ENCODE results near the gene RXFP1.

RXFP1 gene

DNA sequence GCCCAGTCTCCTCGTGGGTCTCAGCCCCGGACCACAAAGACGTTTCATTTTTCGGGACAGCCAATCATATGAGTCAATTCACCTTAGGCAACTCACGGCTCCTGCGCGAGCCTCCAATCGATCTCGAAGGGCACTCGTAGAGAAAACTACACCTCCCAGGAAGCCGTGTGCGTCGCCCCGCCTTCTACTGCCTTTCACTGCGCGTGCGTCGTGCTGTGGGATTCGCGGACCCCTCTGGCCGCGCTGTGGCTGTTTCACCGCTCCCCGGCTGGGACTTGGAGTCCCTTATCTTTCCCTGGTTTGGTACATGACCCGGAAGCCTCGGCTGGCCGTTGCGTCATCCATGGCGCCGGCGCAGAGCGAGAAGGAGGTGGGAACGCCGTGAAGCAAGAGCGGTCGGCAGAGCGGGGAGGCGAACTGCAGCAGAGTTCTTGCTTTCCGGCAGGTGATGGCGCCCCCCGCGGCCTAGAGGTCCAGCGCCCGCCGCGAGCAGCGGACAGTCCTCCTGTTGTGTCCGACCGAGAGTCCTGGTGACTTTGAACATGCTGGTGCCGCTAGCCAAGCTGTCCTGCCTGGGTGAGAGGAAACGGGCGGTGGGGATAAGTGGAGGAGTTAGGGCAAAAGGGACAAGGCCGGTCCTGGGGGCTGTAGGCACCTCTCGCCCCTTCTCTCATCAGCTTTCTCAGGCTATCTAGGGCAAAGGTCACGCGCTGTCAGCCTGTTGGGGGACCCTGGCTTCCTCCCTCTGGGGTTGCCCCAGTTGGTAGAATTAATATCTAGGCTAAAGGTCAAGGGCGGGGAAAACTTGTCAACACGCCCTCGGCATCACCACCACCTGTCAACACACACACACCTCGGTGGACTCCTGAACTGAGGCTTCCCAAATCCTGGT, 150.5 kb downstream of the RXFP1 start, which contains the start of gene ETFDH:
Gene ETFDH, plus strand, starts transcription at position 382 of the 892 bp plus-strand sequence. Its CDS starts 161 bp downstream, at position 543.
- Histone ChIP-seq H3K27ac (ENCODE audit: insufficient read depth in 1 of 2, low read depth in 1 of 2, low read length in 2 of 2, poor library complexity in 1 of 2, severe bottlenecking in 2 of 2) (peak within 1 kb of the TSS; percentile 85 to 95), H3K9me3 (ENCODE audit: control extremely low read depth in 1 of 5, control insufficient read depth in 4 of 5, insufficient read depth in 2 of 5, low read depth in 1 of 5, low read length in 4 of 5) (no peaks in the 10 kb centered on the region), H3K4me1 (ENCODE audit: control extremely low read depth in 1 of 4, control insufficient read depth in 4 of 4, insufficient read depth in 4 of 4, low read length in 3 of 4) (peaks cover 9 to 21% (median 16%) of the 10 kb centered on the region in 4 experiments), H3K27me3 (replicated peaks in 2 of 5; ENCODE audit: control insufficient read depth in 4 of 5, insufficient read depth in 5 of 5, low read length in 4 of 5) (no peaks in the 10 kb centered on the region), H3K4me3 (ENCODE audit: control insufficient read depth in 1 of 7, extremely low read depth in 1 of 7, insufficient read depth in 4 of 7, low read depth in 2 of 7, low read length in 6 of 7) (peak within 1 kb of the TSS; percentile 83 to 97 (median 92)), H3K36me3 (ENCODE audit: control insufficient read depth in 4 of 4, insufficient read depth in 4 of 4, low read length in 3 of 4) (no peaks in the 10 kb centered on the region)
- CTCF ChIA-PET: interaction anchor here (1.0 to 1.5 kb wide), 2 partner anchors 12 to 418 kb away, joined by 3 to 4 read pairs; no protein-coding TSS in a partner anchor
- WGBS (ENCODE audit: insufficient coverage): under 1% methylated on average over 52 of the region's 60 CpGs
- POLR2A ChIA-PET: no interaction called here
- peak; percentile 100 for DNase-seq

- Histone ChIP-seq H3K4me1 (ENCODE audit: control extremely low read depth in 1 of 4, control insufficient read depth in 4 of 4, insufficient read depth in 4 of 4, low read length in 3 of 4) (peaks cover 9 to 21% (median 16%) of the 10 kb centered on the region in 4 experiments), H3K27ac (ENCODE audit: insufficient read depth in 1 of 2, low read depth in 1 of 2, low read length in 2 of 2, poor library complexity in 1 of 2, severe bottlenecking in 2 of 2) (no peak overlapping the region), H3K4me3 (ENCODE audit: control insufficient read depth in 1 of 7, extremely low read depth in 1 of 7, insufficient read depth in 4 of 7, low read depth in 2 of 7, low read length in 6 of 7) (no peak overlapping the region), H3K36me3 (ENCODE audit: control insufficient read depth in 4 of 4, insufficient read depth in 4 of 4, low read length in 3 of 4) (no peaks in the 10 kb centered on the region), H3K27me3 (replicated peaks in 2 of 5; ENCODE audit: control insufficient read depth in 4 of 5, insufficient read depth in 5 of 5, low read length in 4 of 5) (no peaks in the 10 kb centered on the region), H3K9me3 (ENCODE audit: control extremely low read depth in 1 of 5, control insufficient read depth in 4 of 5, insufficient read depth in 2 of 5, low read depth in 1 of 5, low read length in 4 of 5) (no peaks in the 10 kb centered on the region)
- POLR2A ChIA-PET: no interaction called here
- 100% methylated on average over 1 of the region's 3 CpGs for WGBS (ENCODE audit: insufficient coverage)
- DNase-seq: no peak
- CTCF ChIA-PET: no interaction called here
Measured at GRCh38 chr4:158673633-158674032, 152.0 kb downstream of the RXFP1 start.

DNA sequence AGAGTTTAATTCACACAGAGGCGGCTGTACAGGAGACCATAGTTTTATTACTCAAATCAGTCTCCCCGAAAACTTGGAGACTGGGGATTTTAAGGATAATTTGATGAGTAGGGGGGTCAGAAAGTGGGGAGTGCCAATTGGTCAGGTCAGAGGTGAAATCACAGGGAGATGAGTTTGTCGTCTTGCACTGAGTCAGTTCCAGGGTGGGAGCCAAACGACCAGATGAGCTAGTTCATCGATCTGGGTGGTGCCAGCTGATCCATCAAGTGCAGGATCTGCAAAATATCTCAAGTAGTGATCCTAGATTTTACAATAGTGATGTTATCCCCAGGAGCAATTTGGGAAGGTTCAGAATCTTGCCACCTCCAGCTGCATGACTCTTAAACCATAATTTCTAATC, 154.4 kb downstream of the RXFP1 start:
- H3K36me3 ChIP-seq (ENCODE audit: control insufficient read depth in 4 of 4, insufficient read depth in 4 of 4, low read length in 3 of 4): peaks cover 0 to 4% (median 2%) of the 10 kb centered on the region in 4 experiments
- no peak for DNase-seq
- no peaks in the 10 kb centered on the region for H3K9me3 ChIP-seq (ENCODE audit: control extremely low read depth in 1 of 5, control insufficient read depth in 4 of 5, insufficient read depth in 2 of 5, low read depth in 1 of 5, low read length in 4 of 5)
- H3K4me1 ChIP-seq (ENCODE audit: control extremely low read depth in 1 of 4, control insufficient read depth in 4 of 4, insufficient read depth in 4 of 4, low read length in 3 of 4): peaks cover 0 to 11% (median 8%) of the 10 kb centered on the region in 4 experiments
- POLR2A ChIA-PET: no interaction called here
- 97% methylated on average over 4 of the region's 5 CpGs for WGBS (ENCODE audit: insufficient coverage)
- H3K27me3 ChIP-seq (replicated peaks in 2 of 5; ENCODE audit: control insufficient read depth in 4 of 5, insufficient read depth in 5 of 5, low read length in 4 of 5): no peaks in the 10 kb centered on the region
- no peak overlapping the region for H3K27ac ChIP-seq (ENCODE audit: insufficient read depth in 1 of 2, low read depth in 1 of 2, low read length in 2 of 2, poor library complexity in 1 of 2, severe bottlenecking in 2 of 2)
- CTCF ChIA-PET: no interaction called here
- no peak overlapping the region for H3K4me3 ChIP-seq (ENCODE audit: control insufficient read depth in 1 of 7, extremely low read depth in 1 of 7, insufficient read depth in 4 of 7, low read depth in 2 of 7, low read length in 6 of 7)

DNA sequence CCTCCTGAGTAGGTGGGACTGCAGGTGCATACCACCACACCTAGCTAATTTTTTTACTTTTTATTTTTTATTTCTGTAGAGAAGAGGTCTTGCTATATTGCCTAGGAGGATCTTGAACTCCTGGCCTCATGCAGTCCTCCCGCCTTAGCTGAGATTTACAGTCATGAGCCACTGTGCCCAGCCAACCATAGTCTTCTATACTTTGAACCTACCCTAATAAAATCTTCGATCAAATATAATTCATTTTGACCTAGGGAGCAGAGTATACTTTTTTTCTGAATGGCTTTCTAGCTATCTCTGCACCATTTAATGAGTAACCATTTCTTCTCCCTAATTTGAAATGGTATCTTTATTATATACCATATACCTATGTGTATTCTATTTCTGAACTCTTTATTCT, 157.1 kb downstream of the RXFP1 start:
- DNase-seq: no peak
- Histone ChIP-seq H3K27me3 (replicated peaks in 2 of 5; ENCODE audit: control insufficient read depth in 4 of 5, insufficient read depth in 5 of 5, low read length in 4 of 5) (no peaks in the 10 kb centered on the region), H3K4me1 (ENCODE audit: control extremely low read depth in 1 of 4, control insufficient read depth in 4 of 4, insufficient read depth in 4 of 4, low read length in 3 of 4) (no peaks in the 10 kb centered on the region), H3K4me3 (ENCODE audit: control insufficient read depth in 1 of 7, extremely low read depth in 1 of 7, insufficient read depth in 4 of 7, low read depth in 2 of 7, low read length in 6 of 7) (no peak overlapping the region), H3K36me3 (ENCODE audit: control insufficient read depth in 4 of 4, insufficient read depth in 4 of 4, low read length in 3 of 4) (peaks cover 0 to 6% (median 3%) of the 10 kb centered on the region in 4 experiments), H3K9me3 (ENCODE audit: control extremely low read depth in 1 of 5, control insufficient read depth in 4 of 5, insufficient read depth in 2 of 5, low read depth in 1 of 5, low read length in 4 of 5) (no peaks in the 10 kb centered on the region), H3K27ac (ENCODE audit: insufficient read depth in 1 of 2, low read depth in 1 of 2, low read length in 2 of 2, poor library complexity in 1 of 2, severe bottlenecking in 2 of 2) (no peak overlapping the region)
- 100% methylated on average over 1 of the region's 2 CpGs for WGBS (ENCODE audit: insufficient coverage)
- POLR2A ChIA-PET: no interaction called here
- CTCF ChIA-PET: interaction anchor here (0.9 to 1.4 kb wide), 2 partner anchors 25 to 513 kb away, joined by 3 read pairs; no protein-coding TSS in a partner anchor

DNA sequence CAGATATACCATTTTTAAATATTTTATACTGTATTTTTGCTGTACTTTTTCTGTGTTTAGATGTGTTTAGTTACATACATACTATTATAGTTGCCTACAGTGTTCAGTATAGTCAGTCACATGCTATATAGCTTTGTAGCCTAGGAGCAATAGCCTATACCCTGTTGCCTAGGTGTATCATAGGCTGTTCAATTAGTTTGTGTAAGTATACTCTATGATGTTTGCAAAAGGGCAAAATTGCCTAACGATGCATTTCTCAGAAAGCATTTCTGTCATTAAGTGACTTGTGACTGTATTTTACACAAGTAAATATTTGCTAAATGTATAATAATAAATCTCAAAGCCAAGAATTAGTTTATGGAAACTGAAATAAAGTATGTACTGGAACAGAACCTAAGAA, 159.9 kb downstream of the RXFP1 start:
- ChIA-PET POLR2A (no interaction called here), CTCF (interaction anchor here (2.0 to 2.1 kb wide), 2 partner anchors 10 to 14 kb away, joined by 4 to 6 read pairs; no protein-coding TSS in a partner anchor)
- no peaks in the 10 kb centered on the region for H3K9me3 ChIP-seq (ENCODE audit: control extremely low read depth in 1 of 5, control insufficient read depth in 4 of 5, insufficient read depth in 2 of 5, low read depth in 1 of 5, low read length in 4 of 5)
- no peak overlapping the region for H3K4me3 ChIP-seq (ENCODE audit: control insufficient read depth in 1 of 7, extremely low read depth in 1 of 7, insufficient read depth in 4 of 7, low read depth in 2 of 7, low read length in 6 of 7)
- H3K27me3 ChIP-seq (replicated peaks in 2 of 5; ENCODE audit: control insufficient read depth in 4 of 5, insufficient read depth in 5 of 5, low read length in 4 of 5): no peaks in the 10 kb centered on the region
- no peak overlapping the region for H3K27ac ChIP-seq (ENCODE audit: insufficient read depth in 1 of 2, low read depth in 1 of 2, low read length in 2 of 2, poor library complexity in 1 of 2, severe bottlenecking in 2 of 2)
- H3K4me1 ChIP-seq (ENCODE audit: control extremely low read depth in 1 of 4, control insufficient read depth in 4 of 4, insufficient read depth in 4 of 4, low read length in 3 of 4): no peaks in the 10 kb centered on the region
- H3K36me3 ChIP-seq (ENCODE audit: control insufficient read depth in 4 of 4, insufficient read depth in 4 of 4, low read length in 3 of 4): peaks cover 3 to 9% (median 5%) of the 10 kb centered on the region in 4 experiments
- no CpG with 5 or more reads among the region's 1 CpG for WGBS (ENCODE audit: insufficient coverage)
- no peak for DNase-seq

- 90% methylated on average over 2 of the region's 2 CpGs for WGBS (ENCODE audit: insufficient coverage)
- H3K9me3 ChIP-seq (ENCODE audit: control extremely low read depth in 1 of 5, control insufficient read depth in 4 of 5, insufficient read depth in 2 of 5, low read depth in 1 of 5, low read length in 4 of 5): no peaks in the 10 kb centered on the region
Measured at GRCh38 chr4:158682066-158682465, 160.4 kb downstream of the RXFP1 start.

GRCh38 chr4:158688813-158689212, 167.1 kb downstream of the RXFP1 start:
- no CpG with 5 or more reads among the region's 1 CpG for WGBS (ENCODE audit: insufficient coverage)
- no peak overlapping the region for H3K27ac ChIP-seq (ENCODE audit: insufficient read depth in 1 of 2, low read depth in 1 of 2, low read length in 2 of 2, poor library complexity in 1 of 2, severe bottlenecking in 2 of 2)
- POLR2A ChIA-PET: no interaction called here
- H3K4me1 ChIP-seq (ENCODE audit: control extremely low read depth in 1 of 4, control insufficient read depth in 4 of 4, insufficient read depth in 4 of 4, low read length in 3 of 4): no peaks in the 10 kb centered on the region
- H3K4me3 ChIP-seq (ENCODE audit: control insufficient read depth in 1 of 7, extremely low read depth in 1 of 7, insufficient read depth in 4 of 7, low read depth in 2 of 7, low read length in 6 of 7): no peak overlapping the region
- peaks cover 3 to 7% (median 5%) of the 10 kb centered on the region in 4 experiments for H3K36me3 ChIP-seq (ENCODE audit: control insufficient read depth in 4 of 4, insufficient read depth in 4 of 4, low read length in 3 of 4)
- CTCF ChIA-PET: interaction anchor here (0.8 kb wide), 1 partner anchor 8 kb away, joined by 4 read pairs; no protein-coding TSS in a partner anchor
- DNase-seq: no peak
- no peaks in the 10 kb centered on the region for H3K27me3 ChIP-seq (replicated peaks in 2 of 5; ENCODE audit: control insufficient read depth in 4 of 5, insufficient read depth in 5 of 5, low read length in 4 of 5)
- H3K9me3 ChIP-seq (ENCODE audit: control extremely low read depth in 1 of 5, control insufficient read depth in 4 of 5, insufficient read depth in 2 of 5, low read depth in 1 of 5, low read length in 4 of 5): no peaks in the 10 kb centered on the region

More at GRCh38 chr4:158682066-158682465, 160.4 kb downstream of the RXFP1 start:
- no peak overlapping the region for H3K4me3 ChIP-seq (ENCODE audit: control insufficient read depth in 1 of 7, extremely low read depth in 1 of 7, insufficient read depth in 4 of 7, low read depth in 2 of 7, low read length in 6 of 7)
- H3K4me1 ChIP-seq (ENCODE audit: control extremely low read depth in 1 of 4, control insufficient read depth in 4 of 4, insufficient read depth in 4 of 4, low read length in 3 of 4): no peaks in the 10 kb centered on the region
- peaks cover 3 to 9% (median 6%) of the 10 kb centered on the region in 4 experiments for H3K36me3 ChIP-seq (ENCODE audit: control insufficient read depth in 4 of 4, insufficient read depth in 4 of 4, low read length in 3 of 4)
- POLR2A ChIA-PET: no interaction called here
- H3K27ac ChIP-seq (ENCODE audit: insufficient read depth in 1 of 2, low read depth in 1 of 2, low read length in 2 of 2, poor library complexity in 1 of 2, severe bottlenecking in 2 of 2): no peak overlapping the region
- no peaks in the 10 kb centered on the region for H3K27me3 ChIP-seq (replicated peaks in 2 of 5; ENCODE audit: control insufficient read depth in 4 of 5, insufficient read depth in 5 of 5, low read length in 4 of 5)
- no peak for DNase-seq
- CTCF ChIA-PET: interaction anchor here (2.1 kb wide), 1 partner anchor 9 kb away, joined by 6 read pairs; no protein-coding TSS in a partner anchor
